ENCODE data around the gene PCDHGC5.

DNA sequence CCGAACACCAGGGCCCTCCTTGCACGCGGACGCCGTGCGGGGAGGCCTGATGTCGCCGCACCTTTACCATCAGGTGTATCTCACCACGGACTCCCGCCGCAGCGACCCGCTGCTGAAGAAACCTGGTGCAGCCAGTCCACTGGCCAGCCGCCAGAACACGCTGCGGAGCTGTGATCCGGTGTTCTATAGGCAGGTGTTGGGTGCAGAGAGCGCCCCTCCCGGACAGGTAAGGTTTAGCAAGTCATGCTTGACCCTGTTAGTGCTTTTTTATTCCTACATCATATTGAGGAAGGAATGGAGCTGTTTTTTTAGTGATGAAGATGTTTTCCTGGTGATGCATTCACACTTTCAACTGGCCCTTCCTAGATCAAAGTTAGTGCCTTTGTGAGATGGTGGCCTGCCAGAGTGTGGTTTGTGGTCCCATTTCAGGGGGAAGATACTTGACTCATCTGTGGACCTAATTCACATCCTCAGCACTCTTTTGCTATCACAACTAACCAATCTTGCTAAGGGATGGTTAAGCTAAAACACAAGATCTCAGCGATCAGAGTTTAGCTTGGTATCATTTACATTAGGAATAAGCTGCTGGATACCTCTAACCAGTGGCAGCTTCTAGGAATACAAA lies 10.4 kb upstream of the PCDHGC5 start:
- TF ChIP-seq, protein P1, sequence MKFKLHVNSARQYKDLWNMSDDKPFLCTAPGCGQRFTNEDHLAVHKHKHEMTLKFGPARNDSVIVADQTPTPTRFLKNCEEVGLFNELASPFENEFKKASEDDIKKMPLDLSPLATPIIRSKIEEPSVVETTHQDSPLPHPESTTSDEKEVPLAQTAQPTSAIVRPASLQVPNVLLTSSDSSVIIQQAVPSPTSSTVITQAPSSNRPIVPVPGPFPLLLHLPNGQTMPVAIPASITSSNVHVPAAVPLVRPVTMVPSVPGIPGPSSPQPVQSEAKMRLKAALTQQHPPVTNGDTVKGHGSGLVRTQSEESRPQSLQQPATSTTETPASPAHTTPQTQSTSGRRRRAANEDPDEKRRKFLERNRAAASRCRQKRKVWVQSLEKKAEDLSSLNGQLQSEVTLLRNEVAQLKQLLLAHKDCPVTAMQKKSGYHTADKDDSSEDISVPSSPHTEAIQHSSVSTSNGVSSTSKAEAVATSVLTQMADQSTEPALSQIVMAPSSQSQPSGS (IDR thresholded peaks at IDR 0.05; ENCODE audit: low read length), result no peak
- TF ChIP-seq CTCF (IDR thresholded peaks at IDR 0.05; ENCODE audit: control extremely low read depth in 1 of 3, insufficient read depth in 1 of 3, low read depth in 1 of 3, low read length in 3 of 3) (peak; percentile 82 to 99 (median 93)), BACH1 (IDR thresholded peaks at IDR 0.05; ENCODE audit: low read length) (no peak), ZNF274 (IDR thresholded peaks at IDR 0.05; ENCODE audit: borderline replicate concordance, extremely low read depth, low read length) (no peak)
- TF ChIP-seq, protein P2, sequence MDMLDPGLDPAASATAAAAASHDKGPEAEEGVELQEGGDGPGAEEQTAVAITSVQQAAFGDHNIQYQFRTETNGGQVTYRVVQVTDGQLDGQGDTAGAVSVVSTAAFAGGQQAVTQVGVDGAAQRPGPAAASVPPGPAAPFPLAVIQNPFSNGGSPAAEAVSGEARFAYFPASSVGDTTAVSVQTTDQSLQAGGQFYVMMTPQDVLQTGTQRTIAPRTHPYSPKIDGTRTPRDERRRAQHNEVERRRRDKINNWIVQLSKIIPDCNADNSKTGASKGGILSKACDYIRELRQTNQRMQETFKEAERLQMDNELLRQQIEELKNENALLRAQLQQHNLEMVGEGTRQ (IDR thresholded peaks at IDR 0.05; ENCODE audit: low read length), result no peak

Measured in H1 (cell line).